K562 (cell line): ENCODE data around the gene NTRK3. TPM values are rescaled to one million over a fixed set of nuclear protein-coding genes. Genes with fewer than 3 reads are reported as not detected.

Experiments
- ATAC-seq: fragments of 200-7000 bp; cut with Tn5 transposase; 3 replicates; pipeline ENCODE4 v1.9.1; 2020; ENCODE audit warnings: moderate library complexity
- BruUV-seq: library from RNA; stranded (reverse); fragments of 400-500 nt; replicated peaks from 2 replicates; lab custom pipeline; 2021; lab: Mats Ljungman, UMichigan
- CTCF ChIA-PET: fragments of 300-600 bp; formaldehyde crosslinking; extraction: SDS; loops from one replicate; lab custom pipeline; 2021; ENCODE audit warnings: low intra/inter-chr PET ratio; lab: Yijun Ruan, JAX
- POLR2A ChIA-PET: fragments of 300-600, 350-650 bp; sonication (Branson Sonifier 250); formaldehyde crosslinking; extraction: SDS; loops from one replicate; lab custom pipeline; 2021; ENCODE audit warnings: antibody characterized with exemption, inconsistent platforms; lab: Yijun Ruan, JAX
- DNase-seq, 4 experiments: peaks; one replicate each; pipeline versions ENCODE4 v3.0.0 to v3.0.0-alpha.2; 2011 to 2018; ENCODE audit warnings: low spot score in 3 of 4, mixed read lengths in 3 of 4; ENCODE audit errors: extremely low read depth in 1 of 4
- FAIRE-seq: peaks from 2 replicates; lab custom pipeline; 2011; peaks lifted over from hg19 to GRCh38; lab: Jason Lieb, UNC
- H2AFZ ChIP-seq: 2 replicates; pipeline ENCODE4 v1.6.0; 2011; ENCODE audit warnings: low read depth, low read length, control low read depth, inconsistent platforms
- H3K27ac ChIP-seq: fragments of 200-600 bp; 3 replicates; pipeline ENCODE4 v1.8.0; 2011; ENCODE audit warnings: low read depth, mild to moderate bottlenecking, control low read depth, inconsistent platforms, low read length, moderate library complexity, mixed read lengths; ENCODE audit errors: extremely low read depth
- H3K27me3 ChIP-seq, 2 experiments: fragments of 300-600 bp in 1 of 2; 2 replicates in 1 of 2; 3 replicates in 1 of 2; pipeline versions ENCODE4 v1.6.0 to v1.8.0; 2011; ENCODE audit warnings: inconsistent platforms in 2 of 2, low read length in 2 of 2, mild to moderate bottlenecking in 1 of 2, mixed read lengths in 1 of 2, moderate library complexity in 1 of 2; ENCODE audit not compliant: control insufficient read depth in 2 of 2, insufficient read depth in 2 of 2
- H3K36me3 ChIP-seq: fragments of 300-600 bp; 3 replicates; pipeline ENCODE4 v1.8.0; 2011; ENCODE audit warnings: mild to moderate bottlenecking, low read length, inconsistent platforms; ENCODE audit not compliant: control insufficient read depth, insufficient read depth
- H3K4me1 ChIP-seq, 2 experiments: fragments of 200-600 bp in 1 of 2; replicated peaks in 1 of 2; 2 replicates in 1 of 2; 3 replicates in 1 of 2; pipeline versions ENCODE4 v1.5.1 to v1.8.0; 2011; ENCODE audit warnings: inconsistent platforms in 2 of 2, low read length in 2 of 2, mild to moderate bottlenecking in 1 of 2, mixed read lengths in 1 of 2, moderate library complexity in 1 of 2; ENCODE audit not compliant: control insufficient read depth in 2 of 2, insufficient read depth in 2 of 2
- H3K4me2 ChIP-seq: 2 replicates; pipeline ENCODE4 v1.6.1; 2011; ENCODE audit warnings: low read length, control low read depth, inconsistent platforms, mixed read lengths; ENCODE audit not compliant: insufficient read depth
- H3K4me3 ChIP-seq: fragments of 200-600 bp; sonication (generic), shearing (Covaris generic); 2 replicates; pipeline ENCODE4 v1.5.1; 2016; ENCODE audit warnings: control low read depth, inconsistent platforms
- H3K79me2 ChIP-seq: fragments of 200-600 bp; 3 replicates; pipeline ENCODE4 v1.8.0; 2011; ENCODE audit warnings: low read length, inconsistent platforms; ENCODE audit not compliant: control insufficient read depth, insufficient read depth
- H3K9ac ChIP-seq, 2 experiments: 2 replicates each; pipeline versions ENCODE4 v1.6.0 to v1.6.1; 2011; ENCODE audit warnings: low read depth in 2 of 2, low read length in 2 of 2, control low read depth in 1 of 2, inconsistent platforms in 1 of 2, mild to moderate bottlenecking in 1 of 2, mixed read lengths in 1 of 2; ENCODE audit not compliant: insufficient read depth in 1 of 2
- H3K9me1 ChIP-seq: one replicate; pipeline ENCODE4 v1.6.0; 2011; ENCODE audit warnings: inconsistent platforms, mild to moderate bottlenecking, low read length, moderate library complexity; ENCODE audit not compliant: control insufficient read depth, insufficient read depth
- H3K9me3 ChIP-seq: replicated peaks from 2 replicates; pipeline ENCODE4 v1.5.1; 2011; ENCODE audit warnings: low read depth, low read length, inconsistent platforms; ENCODE audit not compliant: control insufficient read depth, insufficient read depth
- H4K20me1 ChIP-seq: replicated peaks from 2 replicates; pipeline ENCODE4 v1.6.1; 2011; ENCODE audit warnings: low read length, inconsistent platforms, mixed read lengths; ENCODE audit not compliant: control insufficient read depth, insufficient read depth
- CBX3 ChIP-seq, 2 experiments: IDR thresholded peaks; 1 replicate in 1 of 2; 2 replicates in 1 of 2; pipeline ENCODE4 v1.6.1; 2012; ENCODE audit warnings: inconsistent platforms in 2 of 2, low read length in 2 of 2, borderline replicate concordance in 1 of 2, control low read depth in 1 of 2
- CSDE1 ChIP-seq, 2 experiments: fragments of 450-650 bp; IDR thresholded peaks; 2 replicates each; pipeline ENCODE4 v1.6.1; 2016; ENCODE audit warnings: mild to moderate bottlenecking in 1 of 2
- DDX20 ChIP-seq: fragments of 450-650 bp; IDR thresholded peaks from 2 replicates; pipeline ENCODE4 v1.6.1; 2016; ENCODE audit warnings: missing genetic modification characterization, low read depth, mild to moderate bottlenecking, missing compliant biosample characterization, moderate library complexity
- FOXA3 ChIP-seq, 2 experiments: fragments of 450-650 bp in 1 of 2; sonication (generic) in 1 of 2; formaldehyde crosslinking; IDR thresholded peaks in 1 of 2; conservative IDR thresholded peaks in 1 of 2; 2 replicates each; pipeline versions ENCODE4 v1.4.0 to v1.8.0; 2020 to 2022; ENCODE audit warnings: mild to moderate bottlenecking in 2 of 2, missing genetic modification reagents in 1 of 2
- SIN3B ChIP-seq: fragments of 450-650 bp; IDR thresholded peaks from 2 replicates; pipeline ENCODE4 v1.6.1; 2017; ENCODE audit warnings: low read depth, mild to moderate bottlenecking, moderate library complexity
- ZKSCAN1 ChIP-seq: fragments of 150-350 bp; IDR thresholded peaks from 2 replicates; pipeline ENCODE4 v1.6.1; 2016; ENCODE audit warnings: low read depth, low read length
- ZNF174 ChIP-seq: fragments of 250-450 bp; sonication (Bioruptor Pico); IDR thresholded peaks from 2 replicates; pipeline ENCODE4 v1.4.0; 2020; ENCODE audit warnings: mild to moderate bottlenecking
- WGBS: fragments of 100-300 bp; shearing (Covaris generic); methylation state at CpG from one replicate; pipeline ENCODE4 v1.1.6; 2016; ENCODE audit warnings: low coverage, mixed read lengths; ENCODE audit not compliant: insufficient coverage; ENCODE audit errors: missing lambda C conversion rate; 5-methylcytosine and 5-hydroxymethylcytosine counted together
- in situ Hi-C: fragments of 300-500 bp; cut with MboI; formaldehyde crosslinking; loops from 4 replicates; pipeline ENCODE4 v1.15.0; 2018; ENCODE audit warnings: inconsistent platforms, mixed read lengths
- intact Hi-C: fragments of 100-400 bp; cut with micrococcal nuclease; formaldehyde crosslinking; loops from 2 replicates; pipeline ENCODE4 v1.14.2; 2022
- polyA plus RNA-seq, 8 experiments: library from polyadenylated mRNA; depleted of rRNA in 4 of 8; stranded (reverse) in 5 of 8; unstranded in 3 of 8; fragments of >200 nt; fragmentation: Nextera tagmentation in 2 of 8; fragmentation: Illumina TruSeq in 1 of 8; extraction: Ambion mirVana in 2 of 8; extraction: Trizol in 1 of 8; gene quantifications; 2 replicates each; pipeline versions ENCODE4 v1.2.1 to v1.2.3, GENCODE V29; 2011 to 2014; ENCODE audit warnings: inconsistent platforms in 1 of 8, missing spikeins in 1 of 8
- total RNA-seq, 7 experiments: library from RNA; depleted of rRNA in 6 of 7; stranded (reverse); fragments of >200 nt in 6 of 7; fragmentation: Illumina TruSeq in 2 of 7; extraction: Trizol in 2 of 7; gene quantifications; 2 replicates each; pipeline versions ENCODE4 v1.2.1 to v1.2.3, GENCODE V29; 2011 to 2021; ENCODE audit warnings: low replicate concordance in 1 of 7
- TF ChIP-seq, protein P1 (sequence below), 2 experiments: fragments of 200-800 bp in 1 of 2; sonication (Bioruptor generic) in 1 of 2; sonication (generic) in 1 of 2; formaldehyde crosslinking in 1 of 2; IDR thresholded peaks in 1 of 2; conservative IDR thresholded peaks in 1 of 2; 2 replicates each; pipeline versions ENCODE4 v1.5.0 to v1.6.1; 2016 to 2020; ENCODE audit warnings: missing compliant biosample characterization in 1 of 2, missing genetic modification characterization in 1 of 2, missing genetic modification reagents in 1 of 2
- TF ChIP-seq, protein P2 (sequence below): sonication (generic); formaldehyde crosslinking; IDR thresholded peaks from 2 replicates; pipeline ENCODE4 v1.8.1; 2023; ENCODE audit warnings: mild to moderate bottlenecking, missing genetic modification reagents
- TF ChIP-seq, protein P3 (sequence below), 2 experiments: fragments of 450-650 bp; IDR thresholded peaks; 2 replicates each; pipeline ENCODE4 v1.6.1; 2016
- TF ChIP-seq, protein P4 (sequence below): fragments of 250-450 bp; sonication (Bioruptor Pico); IDR thresholded peaks from 2 replicates; pipeline ENCODE4 v1.8.0; 2022; ENCODE audit warnings: moderate library complexity, mild to moderate bottlenecking, inconsistent platforms
- TF ChIP-seq, protein P5 (sequence below): fragments of 450-650 bp; formaldehyde crosslinking; IDR thresholded peaks from 2 replicates; pipeline ENCODE4 v1.4.0; 2020; ENCODE audit warnings: mild to moderate bottlenecking, moderate library complexity
- TF ChIP-seq, protein P6 (sequence below): fragments of 200-800 bp; sonication (Bioruptor generic); IDR thresholded peaks from 2 replicates; pipeline ENCODE4 v1.6.1; 2017; ENCODE audit warnings: missing genetic modification characterization, missing compliant biosample characterization

NTRK3 gene
- total and polyA plus RNA-seq, 9 of the 15 experiments (the other 6 are each of a cell fraction or from before 2014, with no cell fraction given) = 0.11 to 0.13 TPM; not detected in 7

DNA sequence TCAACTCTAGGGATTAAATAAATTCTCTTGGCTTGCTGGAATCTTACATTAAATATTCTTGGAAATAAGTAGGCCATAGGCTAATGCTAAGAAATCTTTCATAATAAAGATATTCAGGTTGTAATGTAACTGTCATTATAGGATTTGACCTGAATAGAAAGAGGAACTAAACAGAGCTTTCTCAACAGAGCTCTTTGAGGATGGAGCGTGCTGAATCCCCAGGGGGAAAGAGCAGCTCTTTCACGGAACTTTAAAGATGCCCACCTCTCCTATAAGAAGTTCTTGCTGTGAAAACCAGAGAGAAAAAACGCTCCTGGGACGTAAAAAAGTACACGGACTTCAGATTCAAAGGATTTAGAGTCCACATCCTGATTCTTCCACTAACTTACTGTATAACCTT lies 77.9 kb downstream of the NTRK3 start:
- no peak for ATAC-seq
- Histone ChIP-seq H3K27ac (no peak overlapping the region), H3K4me1 (no peaks in the 10 kb centered on the region), H2AFZ (no peak overlapping the region), H3K27me3 (no peaks in the 10 kb centered on the region), H3K4me3 (no peak overlapping the region), H3K79me2 (no peaks in the 10 kb centered on the region), H3K36me3 (no peaks in the 10 kb centered on the region), H3K9ac (no peak overlapping the region), H3K9me1 (no peaks in the 10 kb centered on the region), H3K4me2 (no peak overlapping the region), H4K20me1 (no peaks in the 10 kb centered on the region), H3K9me3 (no peaks in the 10 kb centered on the region)
- in situ Hi-C loops = no loop called here
- WGBS = 0% methylated on average over 5 of the region's 5 CpGs
- no TSS peak for BruUV-seq
- POLR2A ChIA-PET = no interaction called here
- CTCF ChIA-PET = no interaction called here
- intact Hi-C loops = no loop called here
- no peak for DNase-seq
- FAIRE-seq = no peak
- TF ChIP-seq, protein P1, sequence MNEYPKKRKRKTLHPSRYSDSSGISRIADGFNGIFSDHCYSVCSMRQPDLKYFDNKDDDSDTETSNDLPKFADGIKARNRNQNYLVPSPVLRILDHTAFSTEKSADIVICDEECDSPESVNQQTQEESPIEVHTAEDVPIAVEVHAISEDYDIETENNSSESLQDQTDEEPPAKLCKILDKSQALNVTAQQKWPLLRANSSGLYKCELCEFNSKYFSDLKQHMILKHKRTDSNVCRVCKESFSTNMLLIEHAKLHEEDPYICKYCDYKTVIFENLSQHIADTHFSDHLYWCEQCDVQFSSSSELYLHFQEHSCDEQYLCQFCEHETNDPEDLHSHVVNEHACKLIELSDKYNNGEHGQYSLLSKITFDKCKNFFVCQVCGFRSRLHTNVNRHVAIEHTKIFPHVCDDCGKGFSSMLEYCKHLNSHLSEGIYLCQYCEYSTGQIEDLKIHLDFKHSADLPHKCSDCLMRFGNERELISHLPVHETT (CRISPR knock-in tag; conservative IDR thresholded peaks at IDR 0.05 in 1 of 2, IDR thresholded peaks at IDR 0.05 in 1 of 2) = no peak
- TF ChIP-seq DDX20 (no peak), SIN3B (no peak), CBX3 (IDR thresholded peaks at IDR 0.05; ENCODE audit: borderline replicate concordance in 1 of 2, low read length in 2 of 2) (no peak), FOXA3 (CRISPR knock-in tag; conservative IDR thresholded peaks at IDR 0.05 in 1 of 2, IDR thresholded peaks at IDR 0.05 in 1 of 2) (no peak), CSDE1 (IDR thresholded peaks at IDR 0.05) (no peak), ZNF174 (CRISPR knock-in tag) (no peak), ZKSCAN1 (no peak)
- TF ChIP-seq, protein P2, sequence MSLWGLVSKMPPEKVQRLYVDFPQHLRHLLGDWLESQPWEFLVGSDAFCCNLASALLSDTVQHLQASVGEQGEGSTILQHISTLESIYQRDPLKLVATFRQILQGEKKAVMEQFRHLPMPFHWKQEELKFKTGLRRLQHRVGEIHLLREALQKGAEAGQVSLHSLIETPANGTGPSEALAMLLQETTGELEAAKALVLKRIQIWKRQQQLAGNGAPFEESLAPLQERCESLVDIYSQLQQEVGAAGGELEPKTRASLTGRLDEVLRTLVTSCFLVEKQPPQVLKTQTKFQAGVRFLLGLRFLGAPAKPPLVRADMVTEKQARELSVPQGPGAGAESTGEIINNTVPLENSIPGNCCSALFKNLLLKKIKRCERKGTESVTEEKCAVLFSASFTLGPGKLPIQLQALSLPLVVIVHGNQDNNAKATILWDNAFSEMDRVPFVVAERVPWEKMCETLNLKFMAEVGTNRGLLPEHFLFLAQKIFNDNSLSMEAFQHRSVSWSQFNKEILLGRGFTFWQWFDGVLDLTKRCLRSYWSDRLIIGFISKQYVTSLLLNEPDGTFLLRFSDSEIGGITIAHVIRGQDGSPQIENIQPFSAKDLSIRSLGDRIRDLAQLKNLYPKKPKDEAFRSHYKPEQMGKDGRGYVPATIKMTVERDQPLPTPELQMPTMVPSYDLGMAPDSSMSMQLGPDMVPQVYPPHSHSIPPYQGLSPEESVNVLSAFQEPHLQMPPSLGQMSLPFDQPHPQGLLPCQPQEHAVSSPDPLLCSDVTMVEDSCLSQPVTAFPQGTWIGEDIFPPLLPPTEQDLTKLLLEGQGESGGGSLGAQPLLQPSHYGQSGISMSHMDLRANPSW (CRISPR knock-in tag) = no peak
- TF ChIP-seq, protein P3, sequence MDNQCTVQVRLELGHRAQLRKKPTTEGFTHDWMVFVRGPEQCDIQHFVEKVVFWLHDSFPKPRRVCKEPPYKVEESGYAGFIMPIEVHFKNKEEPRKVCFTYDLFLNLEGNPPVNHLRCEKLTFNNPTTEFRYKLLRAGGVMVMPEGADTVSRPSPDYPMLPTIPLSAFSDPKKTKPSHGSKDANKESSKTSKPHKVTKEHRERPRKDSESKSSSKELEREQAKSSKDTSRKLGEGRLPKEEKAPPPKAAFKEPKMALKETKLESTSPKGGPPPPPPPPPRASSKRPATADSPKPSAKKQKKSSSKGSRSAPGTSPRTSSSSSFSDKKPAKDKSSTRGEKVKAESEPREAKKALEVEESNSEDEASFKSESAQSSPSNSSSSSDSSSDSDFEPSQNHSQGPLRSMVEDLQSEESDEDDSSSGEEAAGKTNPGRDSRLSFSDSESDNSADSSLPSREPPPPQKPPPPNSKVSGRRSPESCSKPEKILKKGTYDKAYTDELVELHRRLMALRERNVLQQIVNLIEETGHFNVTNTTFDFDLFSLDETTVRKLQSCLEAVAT (IDR thresholded peaks at IDR 0.05) = no peak
- TF ChIP-seq, protein P4, sequence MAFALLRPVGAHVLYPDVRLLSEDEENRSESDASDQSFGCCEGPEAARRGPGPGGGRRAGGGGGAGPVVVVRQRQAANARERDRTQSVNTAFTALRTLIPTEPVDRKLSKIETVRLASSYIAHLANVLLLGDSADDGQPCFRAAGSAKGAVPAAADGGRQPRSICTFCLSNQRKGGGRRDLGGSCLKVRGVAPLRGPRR (CRISPR knock-in tag) = no peak
- TF ChIP-seq, protein P5, sequence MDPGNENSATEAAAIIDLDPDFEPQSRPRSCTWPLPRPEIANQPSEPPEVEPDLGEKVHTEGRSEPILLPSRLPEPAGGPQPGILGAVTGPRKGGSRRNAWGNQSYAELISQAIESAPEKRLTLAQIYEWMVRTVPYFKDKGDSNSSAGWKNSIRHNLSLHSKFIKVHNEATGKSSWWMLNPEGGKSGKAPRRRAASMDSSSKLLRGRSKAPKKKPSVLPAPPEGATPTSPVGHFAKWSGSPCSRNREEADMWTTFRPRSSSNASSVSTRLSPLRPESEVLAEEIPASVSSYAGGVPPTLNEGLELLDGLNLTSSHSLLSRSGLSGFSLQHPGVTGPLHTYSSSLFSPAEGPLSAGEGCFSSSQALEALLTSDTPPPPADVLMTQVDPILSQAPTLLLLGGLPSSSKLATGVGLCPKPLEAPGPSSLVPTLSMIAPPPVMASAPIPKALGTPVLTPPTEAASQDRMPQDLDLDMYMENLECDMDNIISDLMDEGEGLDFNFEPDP (CRISPR knock-in tag) = no peak
- TF ChIP-seq, protein P6, sequence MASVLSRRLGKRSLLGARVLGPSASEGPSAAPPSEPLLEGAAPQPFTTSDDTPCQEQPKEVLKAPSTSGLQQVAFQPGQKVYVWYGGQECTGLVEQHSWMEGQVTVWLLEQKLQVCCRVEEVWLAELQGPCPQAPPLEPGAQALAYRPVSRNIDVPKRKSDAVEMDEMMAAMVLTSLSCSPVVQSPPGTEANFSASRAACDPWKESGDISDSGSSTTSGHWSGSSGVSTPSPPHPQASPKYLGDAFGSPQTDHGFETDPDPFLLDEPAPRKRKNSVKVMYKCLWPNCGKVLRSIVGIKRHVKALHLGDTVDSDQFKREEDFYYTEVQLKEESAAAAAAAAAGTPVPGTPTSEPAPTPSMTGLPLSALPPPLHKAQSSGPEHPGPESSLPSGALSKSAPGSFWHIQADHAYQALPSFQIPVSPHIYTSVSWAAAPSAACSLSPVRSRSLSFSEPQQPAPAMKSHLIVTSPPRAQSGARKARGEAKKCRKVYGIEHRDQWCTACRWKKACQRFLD (CRISPR knock-in tag) = no peak
